SK-N-SH treated with all-trans-retinoic acid at 6 μM for 48 hours (cell line): ENCODE results near the gene DTX4.

ENCODE experiments used
- CSDC2 ChIP-seq: fragments of 250-450 bp; sonication (Bioruptor Pico); IDR thresholded peaks from 2 replicates; pipeline ENCODE4 v1.5.0; 2020; ENCODE audit warnings: mild to moderate bottlenecking, moderate library complexity
- CSRNP3 ChIP-seq: fragments of 250-450 bp; sonication (Bioruptor Pico); IDR thresholded peaks from 2 replicates; pipeline ENCODE4 v1.5.1; 2021; ENCODE audit warnings: mild to moderate bottlenecking, moderate library complexity
- ESRRG ChIP-seq: fragments of 250-450 bp; sonication (Bioruptor Pico); IDR thresholded peaks from 2 replicates; pipeline ENCODE4 v1.6.1; 2021; ENCODE audit warnings: mild to moderate bottlenecking
- GLIS3 ChIP-seq: fragments of 250-450 bp; sonication (Bioruptor Pico); IDR thresholded peaks from 2 replicates; pipeline ENCODE4 v1.5.0; 2020; ENCODE audit warnings: mild to moderate bottlenecking, moderate library complexity
- PATZ1 ChIP-seq: fragments of 250-450 bp; sonication (Bioruptor Pico); IDR thresholded peaks from 2 replicates; pipeline ENCODE4 v1.8.0; 2020; ENCODE audit warnings: mild to moderate bottlenecking, moderate library complexity, borderline replicate concordance
- SNAI2 ChIP-seq: fragments of 250-450 bp; sonication (Bioruptor Pico); IDR thresholded peaks from 2 replicates; pipeline ENCODE4 v1.5.0; 2020; ENCODE audit warnings: mild to moderate bottlenecking, moderate library complexity
- TCF4 ChIP-seq: fragments of 250-450 bp; sonication (Bioruptor Pico); IDR thresholded peaks from 2 replicates; pipeline ENCODE4 v1.8.0; 2021; ENCODE audit warnings: mild to moderate bottlenecking, moderate library complexity, borderline replicate concordance
- ZC3H10 ChIP-seq: fragments of 250-450 bp; sonication (Bioruptor Pico); IDR thresholded peaks from 2 replicates; pipeline ENCODE4 v1.5.1; 2021; ENCODE audit warnings: mild to moderate bottlenecking, moderate library complexity

GRCh38 chr11:59255281-59255680 is 83.3 kb downstream of the DTX4 start:
- no peak for TF ChIP-seq TCF4 (CRISPR knock-in tag)
- no peak for TF ChIP-seq CSDC2 (CRISPR knock-in tag)
- no peak for TF ChIP-seq PATZ1
- TF ChIP-seq ZC3H10 (CRISPR knock-in tag), result no peak
- TF ChIP-seq CSRNP3 (CRISPR knock-in tag), result no peak
- no peak for TF ChIP-seq GLIS3
- TF ChIP-seq SNAI2, result no peak
- TF ChIP-seq ESRRG, result no peak
